Activated T-helper 17 cell treated with anti-CD3 and anti-CD28 coated beads, Interleukin-2, amount 50 U/mL, for 72 hours (primary cell): ENCODE results near the gene SCARB2. TPM values are rescaled to one million over a fixed set of nuclear protein-coding genes. Genes with fewer than 3 reads are reported as not detected.

Experiments
- ATAC-seq: fragments of 150-1000 bp; cut with Tn5 transposase; replicated peaks from 2 replicates; pipeline ENCODE4 v1.10.0; 2021; ENCODE audit warnings: mild to moderate bottlenecking, moderate library complexity
- H3K27ac Mint-ChIP-seq: one replicate; pipeline ENCODE4 v1.8.0; 2022; ENCODE audit warnings: mixed read lengths
- H3K27me3 Mint-ChIP-seq: one replicate; pipeline ENCODE4 v1.8.0; 2022; ENCODE audit warnings: mixed read lengths
- H3K36me3 Mint-ChIP-seq: one replicate; pipeline ENCODE4 v1.8.0; 2022; ENCODE audit warnings: low read depth, mild to moderate bottlenecking, mixed read lengths
- H3K4me1 Mint-ChIP-seq: one replicate; pipeline ENCODE4 v1.8.0; 2022; ENCODE audit warnings: mixed read lengths
- H3K4me3 Mint-ChIP-seq: one replicate; pipeline ENCODE4 v1.8.0; 2022; ENCODE audit warnings: mild to moderate bottlenecking, mixed read lengths
- H3K9me3 Mint-ChIP-seq: one replicate; pipeline ENCODE4 v1.8.0; 2022; ENCODE audit warnings: mixed read lengths
- total RNA-seq, 2 donors: library from RNA; stranded (reverse); gene quantifications; one replicate each; pipeline ENCODE4 v1.2.3, GENCODE V29; 2022

Gene SCARB2
- total RNA-seq, 2 donors from 2014 or later: 3.0 to 15.9 TPM

GRCh38 chr4:76117536-76117935, 96.1 kb downstream of the SCARB2 start:
- peaks cover 5% of the 10 kb centered on the region for H3K4me1 Mint-ChIP-seq
- ATAC-seq: peak; percentile 35
- no peaks in the 10 kb centered on the region for H3K9me3 Mint-ChIP-seq
- peak overlapping the region; percentile 31 for H3K27ac Mint-ChIP-seq
- H3K4me3 Mint-ChIP-seq: no peak overlapping the region
- no peaks in the 10 kb centered on the region for H3K27me3 Mint-ChIP-seq
- H3K36me3 Mint-ChIP-seq: peaks cover 97% of the 10 kb centered on the region

GRCh38 chr4:76116821-76117220, 96.8 kb downstream of the SCARB2 start:
- Mint-ChIP-seq H3K4me3 (no peak overlapping the region), H3K4me1 (peaks cover 5% of the 10 kb centered on the region), H3K36me3 (peaks cover 95% of the 10 kb centered on the region), H3K9me3 (no peaks in the 10 kb centered on the region), H3K27me3 (no peaks in the 10 kb centered on the region), H3K27ac (peak overlapping the region; percentile 31)
- no peak for ATAC-seq

Other genes starting within 250 kb of the SCARB2 start
- gene SDAD1, start 222.9 kb downstream of the SCARB2 start, total RNA-seq: 10 to 100 TPM; 27.0 to 56.8 TPM
- 1 to 10 TPM in 1 of 2 donors, under 1 TPM in 1; 0.45 to 3.4 TPM for gene CXCL9, start 206.3 kb downstream of the SCARB2 start, total RNA-seq
- 1 to 10 TPM; 1.1 to 3.3 TPM for gene CXCL10, start 190.3 kb downstream of the SCARB2 start, total RNA-seq
- gene CXCL11, start 177.8 kb downstream of the SCARB2 start, total RNA-seq: not detected
- gene ART3, start 139.1 kb downstream of the SCARB2 start, total RNA-seq: 1 to 10 TPM in 1 of 2 donors, under 1 TPM in 1; 0.80 to 1.6 TPM
- 10 to 100 TPM; 58.1 to 73.7 TPM for gene NUP54, start 65.4 kb downstream of the SCARB2 start, total RNA-seq
- not detected for gene FAM47E, start 37.9 kb upstream of the SCARB2 start, total RNA-seq
- gene STBD1, start 92.9 kb upstream of the SCARB2 start, total RNA-seq: 1 to 10 TPM; 1.0 to 1.8 TPM
- not detected for gene CCDC158, start 207.3 kb upstream of the SCARB2 start, total RNA-seq
- not detected for gene SHROOM3, start 221.4 kb upstream of the SCARB2 start, total RNA-seq